Measurements from ENCODE around the gene SEC24B. TPM values are rescaled to one million over a fixed set of nuclear protein-coding genes. Genes with fewer than 3 reads are reported as not detected.

The SEC24B gene
- total RNA-seq, 1 experiment from 2014 or later = 29.0 TPM

DNA sequence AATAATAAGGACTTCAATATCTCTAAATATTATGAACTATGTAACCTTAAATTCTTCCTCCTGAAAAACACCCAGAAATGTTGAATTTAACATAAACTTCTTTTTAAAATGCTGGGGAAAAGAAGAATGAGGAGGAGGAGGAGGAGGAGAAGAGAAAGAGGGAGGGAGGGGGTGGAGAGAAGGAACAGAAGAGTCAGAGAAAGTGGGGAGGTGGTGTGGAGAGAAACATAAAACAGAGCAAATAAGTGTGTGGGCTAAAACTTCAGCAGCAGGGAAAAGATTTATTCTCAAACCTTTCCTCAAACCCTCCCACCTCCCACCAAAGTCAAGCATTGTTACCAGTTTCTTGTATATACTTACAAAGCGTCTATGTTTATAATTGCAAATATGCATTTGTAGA is 34.7 kb upstream of the SEC24B start:
- Histone ChIP-seq H3K4me3 (ENCODE audit: low read depth, low read length) (no peak overlapping the region), H3K4me1 (no peaks in the 10 kb centered on the region), H3K27me3 (replicated peaks; ENCODE audit: control insufficient read depth, insufficient read depth, low read length) (no peaks in the 10 kb centered on the region), H3K36me3 (ENCODE audit: control insufficient read depth, insufficient read depth, low read length) (no peaks in the 10 kb centered on the region), H3K9me3 (no peaks in the 10 kb centered on the region)
- no peaks in the 10 kb centered on the region for H3K36me3 Mint-ChIP-seq (ENCODE audit: insufficient read depth, unreplicated experiment)
- intact Hi-C loops (cut with micrococcal nuclease; ENCODE audit: unreplicated experiment) = no loop called here
- H3K4me3 Mint-ChIP-seq (ENCODE audit: unreplicated experiment) = no peak overlapping the region
- BruUV-seq (replicated peaks) = no TSS peak
- H3K27me3 Mint-ChIP-seq (ENCODE audit: insufficient read depth, unreplicated experiment) = peaks cover 11% of the 10 kb centered on the region
- H3K4me1 Mint-ChIP-seq (ENCODE audit: low read depth, unreplicated experiment) = no peaks in the 10 kb centered on the region
- TF ChIP-seq, protein P1, sequence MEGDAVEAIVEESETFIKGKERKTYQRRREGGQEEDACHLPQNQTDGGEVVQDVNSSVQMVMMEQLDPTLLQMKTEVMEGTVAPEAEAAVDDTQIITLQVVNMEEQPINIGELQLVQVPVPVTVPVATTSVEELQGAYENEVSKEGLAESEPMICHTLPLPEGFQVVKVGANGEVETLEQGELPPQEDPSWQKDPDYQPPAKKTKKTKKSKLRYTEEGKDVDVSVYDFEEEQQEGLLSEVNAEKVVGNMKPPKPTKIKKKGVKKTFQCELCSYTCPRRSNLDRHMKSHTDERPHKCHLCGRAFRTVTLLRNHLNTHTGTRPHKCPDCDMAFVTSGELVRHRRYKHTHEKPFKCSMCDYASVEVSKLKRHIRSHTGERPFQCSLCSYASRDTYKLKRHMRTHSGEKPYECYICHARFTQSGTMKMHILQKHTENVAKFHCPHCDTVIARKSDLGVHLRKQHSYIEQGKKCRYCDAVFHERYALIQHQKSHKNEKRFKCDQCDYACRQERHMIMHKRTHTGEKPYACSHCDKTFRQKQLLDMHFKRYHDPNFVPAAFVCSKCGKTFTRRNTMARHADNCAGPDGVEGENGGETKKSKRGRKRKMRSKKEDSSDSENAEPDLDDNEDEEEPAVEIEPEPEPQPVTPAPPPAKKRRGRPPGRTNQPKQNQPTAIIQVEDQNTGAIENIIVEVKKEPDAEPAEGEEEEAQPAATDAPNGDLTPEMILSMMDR (IDR thresholded peaks at IDR 0.05; ENCODE audit: insufficient read depth in 1 of 2, low read depth in 1 of 2, low read length in 1 of 2, severe bottlenecking in 1 of 2, unreplicated experiment in 1 of 2) = no peak
- DNase-seq = no peak
- no peaks in the 10 kb centered on the region for H3K9me3 Mint-ChIP-seq (ENCODE audit: unreplicated experiment)
- ChIA-PET POLR2A (no interaction called here), CTCF (no interaction called here)
- no peak overlapping the region for H3K27ac Mint-ChIP-seq (ENCODE audit: unreplicated experiment)

DNA sequence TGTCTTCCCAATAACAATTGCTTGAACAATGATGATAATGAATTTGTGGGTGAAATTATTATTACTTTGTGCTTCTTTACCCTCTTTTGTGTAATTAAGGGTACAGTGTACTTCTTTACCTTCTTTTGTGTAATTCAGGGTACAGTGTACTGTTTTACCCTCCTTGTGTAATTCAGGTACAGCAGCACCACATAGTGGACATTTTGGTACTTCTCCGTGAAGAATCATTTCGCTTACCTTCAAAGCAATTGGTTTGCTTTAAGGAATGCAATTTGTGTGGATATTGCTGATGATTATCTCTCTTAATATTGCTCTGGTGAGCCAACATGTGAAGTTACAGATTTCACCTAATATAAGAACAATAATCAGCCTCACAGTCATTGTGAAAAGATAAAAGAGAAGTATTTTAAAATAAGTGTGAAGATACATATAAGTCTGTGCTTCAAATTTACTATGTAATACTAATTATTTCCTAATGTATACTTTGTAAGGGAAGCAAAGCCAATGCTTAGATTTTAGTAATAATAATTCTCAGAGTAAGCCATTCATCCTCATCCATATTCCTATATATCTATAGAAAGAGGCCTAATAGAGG is 27.2 kb upstream of the SEC24B start:
- Histone ChIP-seq H3K4me1 (no peaks in the 10 kb centered on the region), H3K27me3 (replicated peaks; ENCODE audit: control insufficient read depth, insufficient read depth, low read length) (no peaks in the 10 kb centered on the region), H3K36me3 (ENCODE audit: control insufficient read depth, insufficient read depth, low read length) (no peaks in the 10 kb centered on the region), H3K4me3 (ENCODE audit: low read depth, low read length) (no peak overlapping the region), H3K9me3 (no peaks in the 10 kb centered on the region)
- peak in 1 of 2 experiments; percentile 45 for DNase-seq
- Mint-ChIP-seq H3K4me3 (ENCODE audit: unreplicated experiment) (no peak overlapping the region), H3K27ac (ENCODE audit: unreplicated experiment) (no peak overlapping the region), H3K9me3 (ENCODE audit: unreplicated experiment) (no peaks in the 10 kb centered on the region), H3K36me3 (ENCODE audit: insufficient read depth, unreplicated experiment) (no peaks in the 10 kb centered on the region), H3K4me1 (ENCODE audit: low read depth, unreplicated experiment) (no peaks in the 10 kb centered on the region), H3K27me3 (ENCODE audit: insufficient read depth, unreplicated experiment) (peaks cover 14% of the 10 kb centered on the region)
- intact Hi-C loops (cut with micrococcal nuclease; ENCODE audit: unreplicated experiment) = loop anchor here (1.0 to 2.0 kb wide), 2 partner anchors 572 to 724 kb away; no protein-coding TSS in a partner anchor
- no TSS peak for BruUV-seq (replicated peaks)
- ChIA-PET CTCF (no interaction called here), POLR2A (no interaction called here)
- TF ChIP-seq, protein P1 (IDR thresholded peaks at IDR 0.05; ENCODE audit: insufficient read depth in 1 of 2, low read depth in 1 of 2, low read length in 1 of 2, severe bottlenecking in 1 of 2, unreplicated experiment in 1 of 2) = peak; percentile 54 to 65

DNA sequence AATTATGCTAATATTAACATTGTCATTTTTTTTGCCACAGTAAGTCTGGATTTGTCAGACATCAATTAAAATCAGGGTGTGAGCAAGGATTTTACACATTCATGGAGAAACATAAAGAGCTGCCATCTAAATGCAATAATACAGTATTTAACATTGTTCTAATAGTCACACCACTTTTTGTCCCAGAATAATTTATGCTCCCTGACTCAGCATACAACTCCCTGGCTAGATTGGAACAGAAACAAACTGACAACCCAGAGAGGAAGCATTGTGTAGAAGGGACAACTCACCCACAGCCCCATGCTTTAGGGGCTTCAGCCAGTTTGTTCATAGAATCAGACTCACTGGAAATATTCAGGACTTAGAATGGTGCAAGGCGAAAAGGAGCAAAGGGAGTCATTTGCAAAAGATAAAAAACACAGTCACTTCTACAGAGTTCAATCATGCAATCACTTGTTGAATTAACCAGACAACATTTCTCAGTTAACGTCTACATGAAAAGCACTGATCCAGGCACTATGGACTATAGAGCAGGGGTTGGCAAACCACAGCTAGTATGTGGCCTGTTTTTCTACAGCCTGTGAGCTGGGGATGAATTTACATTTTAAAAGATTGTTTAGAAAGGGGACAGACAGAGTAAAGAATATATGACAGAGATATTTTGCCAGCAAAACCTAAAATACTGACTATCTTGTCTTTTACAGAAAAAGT is 26.4 kb upstream of the SEC24B start:
- Histone ChIP-seq H3K4me3 (ENCODE audit: low read depth, low read length) (no peak overlapping the region), H3K27me3 (replicated peaks; ENCODE audit: control insufficient read depth, insufficient read depth, low read length) (no peaks in the 10 kb centered on the region), H3K9me3 (no peaks in the 10 kb centered on the region), H3K4me1 (no peaks in the 10 kb centered on the region), H3K36me3 (ENCODE audit: control insufficient read depth, insufficient read depth, low read length) (no peaks in the 10 kb centered on the region)
- no peaks in the 10 kb centered on the region for H3K36me3 Mint-ChIP-seq (ENCODE audit: insufficient read depth, unreplicated experiment)
- no peaks in the 10 kb centered on the region for H3K4me1 Mint-ChIP-seq (ENCODE audit: low read depth, unreplicated experiment)
- POLR2A ChIA-PET = no interaction called here
- DNase-seq = no peak
- no peak overlapping the region for H3K27ac Mint-ChIP-seq (ENCODE audit: unreplicated experiment)
- H3K27me3 Mint-ChIP-seq (ENCODE audit: insufficient read depth, unreplicated experiment) = peaks cover 9% of the 10 kb centered on the region
- CTCF ChIA-PET = no interaction called here
- no peak overlapping the region for H3K4me3 Mint-ChIP-seq (ENCODE audit: unreplicated experiment)
- no TSS peak for BruUV-seq (replicated peaks)
- intact Hi-C loops (cut with micrococcal nuclease; ENCODE audit: unreplicated experiment) = loop anchor here (2.0 kb wide), 1 partner anchor 724 kb away; no protein-coding TSS in a partner anchor
- H3K9me3 Mint-ChIP-seq (ENCODE audit: unreplicated experiment) = no peaks in the 10 kb centered on the region
- TF ChIP-seq, protein P1 (IDR thresholded peaks at IDR 0.05; ENCODE audit: insufficient read depth in 1 of 2, low read depth in 1 of 2, low read length in 1 of 2, severe bottlenecking in 1 of 2, unreplicated experiment in 1 of 2) = no peak
